ENCODE data around the gene CHST1.

The CHST1 gene

DNA sequence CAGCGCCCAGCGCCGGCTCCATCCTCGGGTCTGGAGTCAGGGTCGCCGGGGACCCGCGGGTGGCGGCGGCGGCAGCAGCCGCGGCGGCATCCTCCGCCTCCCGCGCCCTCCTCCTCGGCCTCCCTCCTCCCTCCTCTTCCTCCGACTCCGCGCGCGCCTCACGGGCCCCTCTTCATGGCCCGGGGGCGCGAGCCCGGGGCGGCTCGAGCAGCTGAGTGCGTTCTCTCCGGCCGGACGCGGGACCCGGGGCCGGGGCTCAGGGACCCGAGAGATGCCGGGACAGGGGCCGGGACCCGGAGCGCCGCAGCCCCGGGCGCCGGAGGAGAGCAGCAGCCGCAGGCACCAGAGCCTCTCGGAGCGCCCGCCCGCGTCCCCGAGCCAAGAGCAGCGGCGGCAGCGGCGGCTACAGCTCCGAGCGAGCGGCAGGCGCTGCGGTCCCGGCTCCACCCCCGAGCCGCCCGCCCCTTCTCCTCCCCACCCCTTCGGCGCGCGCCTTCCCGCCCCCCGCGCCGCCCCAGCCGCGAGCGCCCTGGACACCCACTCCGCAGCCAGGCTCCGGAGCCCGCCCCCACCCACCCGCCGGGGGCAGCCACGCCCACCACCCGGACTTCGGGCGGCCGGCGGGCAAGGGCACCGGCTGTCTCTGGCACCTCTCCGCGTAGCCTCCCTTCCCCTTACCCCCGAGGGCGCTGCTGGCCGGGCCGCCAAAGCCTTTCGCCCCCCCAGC lies at the start of gene CHST1:
TSS of gene CHST1 (minus strand) at position 417 of the 727 bp plus-strand sequence. CDS start 14,699 bp downstream, outside the sequence.
- no peak for DNase-seq

- no peak for DNase-seq
These were observed 48.2 kb upstream of the CHST1 start for GRCh38 chr11:45713573-45713972.

GRCh38 chr11:45710561-45710960 lies 45.1 kb upstream of the CHST1 start:
- DNase-seq: no peak

GRCh38 chr11:45708887-45709663 lies 43.7 kb upstream of the CHST1 start:
- DNase-seq: no peak

- no peak for DNase-seq
These were observed 39.2 kb upstream of the CHST1 start for GRCh38 chr11:45704635-45705034.

DNA sequence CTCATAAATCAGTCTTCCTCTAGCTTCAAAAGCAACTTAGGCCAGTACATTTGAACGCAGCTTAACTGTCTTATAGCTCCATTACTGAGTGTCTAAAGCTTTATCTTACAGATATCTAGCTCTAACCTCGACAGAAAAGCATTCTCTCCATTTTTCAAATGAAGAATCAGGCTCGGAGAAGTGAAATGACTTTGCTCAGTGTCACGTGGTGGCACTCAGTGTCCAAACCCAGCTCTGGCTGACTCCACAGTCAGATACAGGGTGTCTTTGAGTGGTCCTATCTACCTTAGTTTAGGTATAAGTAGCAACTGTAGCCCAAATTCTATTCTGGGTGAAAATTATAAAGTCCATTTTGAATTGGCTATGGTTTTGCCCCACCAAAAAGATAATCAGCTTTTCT lies 38.7 kb upstream of the CHST1 start:
- no peak for DNase-seq

DNA sequence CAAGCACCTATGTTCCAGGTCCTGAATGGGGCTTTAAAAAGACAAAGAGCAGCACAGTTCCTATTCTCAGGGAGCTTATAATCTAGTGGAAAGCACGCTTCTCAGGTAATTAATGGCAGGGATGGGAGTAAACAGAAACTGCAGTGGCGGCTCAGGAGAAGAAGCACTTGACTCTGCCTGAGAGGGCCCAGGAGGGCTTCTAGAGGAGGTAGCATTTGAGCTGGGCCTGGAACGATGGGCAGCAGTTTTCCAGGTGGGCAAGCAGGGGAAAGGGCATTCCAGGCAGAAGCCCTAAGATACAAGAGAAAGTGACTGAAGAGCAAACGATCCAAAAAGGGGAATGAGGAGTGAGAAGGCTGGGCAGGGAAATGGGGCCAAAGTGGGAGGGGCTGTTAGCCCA lies 37.1 kb upstream of the CHST1 start:
- no peak for DNase-seq

DNA sequence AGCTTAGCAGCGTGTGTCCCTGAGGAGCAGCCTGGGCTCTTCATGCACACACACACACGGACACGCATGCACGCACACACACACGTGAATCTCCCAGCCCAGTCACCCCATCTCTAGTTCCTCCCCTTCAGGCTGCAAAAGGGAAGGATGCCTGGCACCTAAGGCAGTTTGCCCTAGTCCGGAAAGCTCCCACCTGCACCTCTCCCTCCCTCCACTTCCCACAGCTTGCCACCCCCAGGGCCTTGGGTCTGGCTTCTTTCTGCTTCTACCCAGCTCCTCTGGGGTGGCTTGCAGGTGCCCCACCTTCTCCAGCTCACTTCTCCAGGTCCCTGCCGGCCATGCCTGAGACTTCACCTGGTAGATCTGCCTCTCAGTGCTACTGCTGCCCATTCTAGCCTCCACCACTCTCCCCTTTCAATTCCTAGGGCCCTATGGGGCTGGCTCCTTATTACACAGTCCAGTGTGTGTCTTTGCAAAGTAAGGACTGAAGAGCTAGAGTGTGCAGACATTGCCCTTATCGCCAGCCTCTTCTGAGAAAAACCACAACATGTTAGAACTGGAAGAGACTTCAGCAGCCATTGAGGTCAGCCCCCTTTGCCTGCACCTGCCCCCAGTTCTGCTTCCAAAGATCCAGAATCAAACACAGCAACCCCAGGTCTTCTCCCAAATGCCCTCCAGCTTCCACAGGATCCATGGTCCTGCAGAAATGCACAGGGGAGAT lies 33.5 kb upstream of the CHST1 start:
- no peak for DNase-seq

- DNase-seq: no peak
These were observed 27.5 kb upstream of the CHST1 start for GRCh38 chr11:45692808-45693453.

- no peak for DNase-seq
These were observed 23.1 kb upstream of the CHST1 start for GRCh38 chr11:45688472-45689033.

- DNase-seq: no peak
These were observed 22.4 kb upstream of the CHST1 start for GRCh38 chr11:45687836-45688235.

GRCh38 chr11:45685964-45686537 lies 20.6 kb upstream of the CHST1 start:
- no peak for DNase-seq

DNA sequence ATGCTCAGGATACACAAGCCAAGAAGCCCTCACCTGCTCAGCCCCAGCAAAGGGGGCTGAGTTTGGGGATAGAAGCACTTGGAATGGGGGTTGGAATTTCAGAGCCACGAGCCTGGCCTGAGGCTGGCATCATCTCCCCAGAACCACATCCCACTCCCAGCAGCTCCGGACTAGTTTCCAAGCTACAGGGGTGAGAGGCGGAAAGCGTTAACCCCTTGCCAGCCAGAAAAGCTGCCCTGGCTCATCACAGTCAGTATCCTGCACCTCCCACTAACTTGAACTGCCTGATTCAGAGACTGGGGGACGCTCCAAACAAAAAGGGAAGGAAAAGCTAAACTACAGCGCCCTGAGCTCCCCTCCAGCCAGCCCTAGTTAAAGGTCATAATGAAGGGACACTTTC lies 19.0 kb upstream of the CHST1 start:
- no peak for DNase-seq

DNA sequence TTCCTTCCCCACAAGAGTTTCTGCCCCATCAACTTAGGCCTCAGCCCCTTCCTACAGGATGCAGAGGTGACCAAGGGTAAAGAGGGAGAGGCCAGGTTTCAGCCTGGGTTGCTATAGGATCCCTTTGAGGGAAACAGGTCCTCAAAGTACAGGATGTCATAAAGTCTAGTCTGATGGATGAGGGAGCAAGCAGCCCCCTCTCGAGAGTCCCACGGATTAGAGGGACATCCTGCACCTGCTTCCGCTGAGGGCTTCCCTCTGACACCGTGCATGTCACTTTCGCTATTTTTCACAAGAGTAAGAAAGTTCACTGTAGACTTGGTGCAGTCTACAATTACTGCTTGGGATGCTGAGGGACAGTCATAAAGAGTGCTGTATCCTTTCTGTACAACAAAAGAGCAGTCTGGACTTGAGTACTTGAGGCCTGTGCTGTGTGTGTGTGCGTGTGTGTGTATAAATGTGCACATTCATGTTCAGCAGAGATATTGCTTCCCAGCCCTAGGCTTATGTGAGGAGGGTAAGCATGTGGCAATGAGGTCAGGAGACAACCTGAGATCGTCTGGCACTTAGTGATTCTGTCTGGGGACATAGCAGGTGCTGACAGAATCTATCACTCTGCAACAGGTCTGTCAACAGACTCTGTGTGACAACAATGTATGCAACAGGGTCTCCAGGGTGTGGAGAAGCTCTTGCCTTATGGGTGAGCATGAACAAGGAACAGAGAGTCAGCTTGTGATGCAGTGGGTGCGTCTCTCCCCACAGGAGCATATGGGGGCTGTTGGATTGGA lies 18.0 kb upstream of the CHST1 start:
- no peak for DNase-seq

DNA sequence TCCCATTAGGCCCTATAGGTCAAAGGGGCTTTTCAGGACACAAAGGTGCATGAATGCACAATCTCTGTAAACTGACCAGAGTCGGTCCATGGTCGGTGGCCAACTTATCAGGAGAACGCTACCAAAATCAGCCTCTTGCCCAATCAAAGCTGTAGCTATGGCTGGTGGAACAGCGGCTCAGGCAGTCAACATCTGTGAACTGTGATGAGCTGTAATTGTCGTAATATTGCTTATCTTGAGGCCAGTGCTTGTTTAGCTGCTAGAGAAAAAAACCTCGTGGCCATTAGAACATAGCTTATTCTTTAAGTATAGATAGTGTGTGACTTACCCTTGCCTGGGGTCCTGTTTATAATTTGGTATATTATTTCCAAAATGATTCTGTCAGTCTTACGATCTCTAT lies 14.4 kb upstream of the CHST1 start:
- no peak for DNase-seq

DNA sequence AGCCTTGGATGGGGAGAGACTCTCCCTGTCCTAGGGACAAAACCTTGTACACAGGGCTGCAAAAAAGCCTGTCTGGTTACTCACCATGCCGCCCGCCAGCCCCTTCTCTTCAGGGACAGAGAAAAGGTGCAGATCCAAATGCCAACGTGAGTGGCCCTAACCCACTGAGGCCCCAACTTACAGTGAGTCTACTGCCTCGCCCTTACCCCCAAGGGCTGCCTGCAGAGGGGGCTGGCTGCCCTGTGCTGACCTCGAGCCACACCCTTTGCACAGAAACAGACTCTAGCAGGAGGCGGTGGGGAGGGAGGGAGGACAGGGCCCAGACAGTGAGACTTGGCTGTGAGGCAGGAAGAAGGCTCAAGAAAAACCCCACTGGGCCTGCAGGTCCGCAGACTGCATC lies 13.6 kb upstream of the CHST1 start:
- no peak for DNase-seq

DNA sequence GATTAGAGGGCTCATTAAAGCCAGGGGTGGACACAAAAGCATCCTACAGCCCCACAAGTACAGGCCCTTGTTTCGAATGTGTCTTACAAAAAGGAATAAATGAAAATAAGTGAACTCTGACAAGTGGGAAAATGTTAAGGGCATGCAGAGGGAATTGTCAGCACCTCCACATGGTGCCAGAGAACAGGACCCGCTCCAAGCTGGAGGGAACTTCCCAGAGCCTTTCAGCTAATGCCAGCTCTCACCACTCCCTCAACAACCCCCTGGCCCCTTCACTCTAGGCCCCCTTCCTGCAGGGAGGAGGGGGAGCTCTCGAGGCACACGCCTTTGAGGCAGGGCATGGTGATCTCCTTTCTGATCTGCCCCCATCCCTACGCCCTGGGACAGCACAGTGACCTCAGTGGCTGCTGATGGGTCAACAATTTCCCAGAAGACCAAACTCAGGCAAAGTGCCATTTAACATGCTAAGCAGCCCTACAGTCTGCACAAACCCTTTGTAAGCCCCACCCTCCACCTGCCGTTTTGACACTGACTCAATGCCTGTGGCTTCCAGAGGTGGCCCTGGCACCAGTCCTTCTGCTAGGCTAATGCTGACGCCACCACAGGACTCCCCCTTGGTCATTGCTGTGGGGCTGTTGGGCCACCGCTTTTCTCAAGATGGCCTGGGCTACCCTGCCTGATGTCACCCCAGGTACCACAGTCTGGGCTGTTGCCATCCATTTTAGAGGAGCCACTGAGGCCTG lies 12.5 kb upstream of the CHST1 start:
- DNase-seq: no peak

DNA sequence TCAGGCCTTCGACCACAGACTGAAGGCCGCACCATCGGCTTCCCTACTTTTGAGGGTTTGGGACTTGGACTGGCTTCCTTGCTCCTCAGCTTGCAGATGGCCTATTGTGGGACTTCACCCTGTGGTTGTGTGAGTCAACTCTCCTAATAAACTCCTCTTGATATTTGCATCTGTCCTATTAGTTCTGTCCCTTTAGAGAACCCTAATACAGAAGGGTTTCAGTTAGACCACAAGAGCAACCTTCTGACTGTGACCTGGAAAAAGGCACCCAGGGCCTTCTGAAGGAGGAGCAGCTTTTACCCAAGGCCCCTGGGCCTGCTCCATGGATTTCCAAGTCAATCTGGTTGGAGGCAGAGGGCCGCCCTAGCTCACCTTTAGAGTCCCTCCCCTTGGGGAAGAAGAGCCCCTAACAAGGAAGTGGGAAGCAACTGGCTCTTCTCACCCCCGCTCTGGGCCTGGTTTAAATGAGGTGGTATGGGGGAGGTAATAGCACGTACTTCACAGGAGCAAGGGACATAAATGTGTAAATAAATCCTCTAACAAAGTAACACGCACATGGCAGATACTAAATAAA lies 11.2 kb upstream of the CHST1 start:
- DNase-seq: no peak

GRCh38 chr11:45675646-45676045 lies 10.2 kb upstream of the CHST1 start:
- DNase-seq: no peak

- no peak for DNase-seq
These were observed 9.2 kb upstream of the CHST1 start for GRCh38 chr11:45674481-45675190.

Data from CD4-positive, alpha-beta T cell treated with Interleukin-15 for 1 hour (primary cell).